Thoracic aorta (tissue), 2 donors: ENCODE measurements around the gene SCN5A. TPM values are rescaled to one million over a fixed set of nuclear protein-coding genes. Genes with fewer than 3 reads are reported as not detected.

Experiments used
- ATAC-seq: fragments of 150-250 bp; one replicate; pipeline ENCODE4 v1.8.0; 2017; ENCODE audit warnings: low read depth; ENCODE audit not compliant: insufficient number of reproducible peaks, low FRiP score
- DNase-seq: peaks from one replicate; pipeline ENCODE4 v3.0.0-alpha.2; 2020; ENCODE audit warnings: low spot score
- H3K27ac ChIP-seq, 2 donors: fragments of 200-600 bp; sonication (generic); 1 replicate in 1 of 2; 2 replicates in 1 of 2; pipeline ENCODE4 v1.5.1; 2016; ENCODE audit warnings: mild to moderate bottlenecking in 2 of 2, moderate library complexity in 2 of 2
- H3K27me3 ChIP-seq: fragments of 200-600 bp; sonication (generic); replicated peaks from 2 replicates; pipeline ENCODE4 v1.6.0; 2016; ENCODE audit warnings: mild to moderate bottlenecking; ENCODE audit not compliant: insufficient read depth
- H3K36me3 ChIP-seq: fragments of 200-600 bp; sonication (generic); one replicate; pipeline ENCODE4 v1.5.1; 2016
- H3K4me1 ChIP-seq, 2 donors: fragments of 200-600 bp; sonication (generic); 1 replicate in 1 of 2; 2 replicates in 1 of 2; pipeline versions ENCODE4 v1.5.1 to v1.6.0; 2016; ENCODE audit warnings: low read depth in 2 of 2, mild to moderate bottlenecking in 1 of 2; ENCODE audit not compliant: control insufficient read depth in 1 of 2
- H3K4me3 ChIP-seq: fragments of 200-600 bp; sonication (generic); 2 replicates; pipeline ENCODE4 v1.5.1; 2016; ENCODE audit warnings: mild to moderate bottlenecking
- H3K9me3 ChIP-seq: fragments of 200-600 bp; sonication (generic); 2 replicates; pipeline ENCODE4 v1.5.1; 2016
- total RNA-seq, 2 donors: library from RNA; depleted of rRNA; stranded (reverse); fragments of >200 nt; gene quantifications; one replicate each; pipeline versions ENCODE4 v1.1.0 to v1.2.3, GENCODE V29; 2016
- TF ChIP-seq, protein P1 (sequence below): fragments of 200-600 bp; sonication (generic); IDR thresholded peaks from one replicate; pipeline ENCODE4 v1.5.1; 2019; ENCODE audit warnings: antibody characterized with exemption

SCN5A gene
- total RNA-seq, 2 donors from 2014 or later = 5.4 to 14.4 TPM

DNA sequence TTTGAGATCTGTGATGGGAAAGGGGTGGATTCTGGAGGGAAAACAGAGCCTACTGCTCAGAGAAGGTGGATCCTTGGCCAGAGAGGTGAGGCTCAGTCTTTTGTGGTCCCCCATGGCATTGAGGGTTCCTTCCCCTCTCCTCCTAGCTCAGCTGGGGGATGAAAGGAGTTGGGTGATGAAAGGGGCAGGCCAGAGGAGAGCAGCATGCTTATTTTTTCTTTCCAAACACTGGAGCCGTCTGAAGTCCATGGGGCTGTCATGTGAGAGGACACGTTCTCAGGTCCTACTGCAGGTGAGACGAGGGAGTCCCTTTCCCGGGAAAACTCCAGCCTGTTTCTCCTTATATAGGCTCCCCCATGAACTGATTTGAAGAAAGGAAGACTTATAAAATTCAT lies 71.4 kb downstream of the SCN5A start:
- Histone ChIP-seq H3K36me3 (no peaks in the 10 kb centered on the region), H3K4me3 (no peak overlapping the region), H3K27ac (no peak overlapping the region), H3K9me3 (peaks cover 2% of the 10 kb centered on the region), H3K27me3 (no peaks in the 10 kb centered on the region), H3K4me1 (no peaks in the 10 kb centered on the region)
- ATAC-seq = no peak
- no peak for DNase-seq
- TF ChIP-seq, protein P1, sequence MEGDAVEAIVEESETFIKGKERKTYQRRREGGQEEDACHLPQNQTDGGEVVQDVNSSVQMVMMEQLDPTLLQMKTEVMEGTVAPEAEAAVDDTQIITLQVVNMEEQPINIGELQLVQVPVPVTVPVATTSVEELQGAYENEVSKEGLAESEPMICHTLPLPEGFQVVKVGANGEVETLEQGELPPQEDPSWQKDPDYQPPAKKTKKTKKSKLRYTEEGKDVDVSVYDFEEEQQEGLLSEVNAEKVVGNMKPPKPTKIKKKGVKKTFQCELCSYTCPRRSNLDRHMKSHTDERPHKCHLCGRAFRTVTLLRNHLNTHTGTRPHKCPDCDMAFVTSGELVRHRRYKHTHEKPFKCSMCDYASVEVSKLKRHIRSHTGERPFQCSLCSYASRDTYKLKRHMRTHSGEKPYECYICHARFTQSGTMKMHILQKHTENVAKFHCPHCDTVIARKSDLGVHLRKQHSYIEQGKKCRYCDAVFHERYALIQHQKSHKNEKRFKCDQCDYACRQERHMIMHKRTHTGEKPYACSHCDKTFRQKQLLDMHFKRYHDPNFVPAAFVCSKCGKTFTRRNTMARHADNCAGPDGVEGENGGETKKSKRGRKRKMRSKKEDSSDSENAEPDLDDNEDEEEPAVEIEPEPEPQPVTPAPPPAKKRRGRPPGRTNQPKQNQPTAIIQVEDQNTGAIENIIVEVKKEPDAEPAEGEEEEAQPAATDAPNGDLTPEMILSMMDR = no peak

DNA sequence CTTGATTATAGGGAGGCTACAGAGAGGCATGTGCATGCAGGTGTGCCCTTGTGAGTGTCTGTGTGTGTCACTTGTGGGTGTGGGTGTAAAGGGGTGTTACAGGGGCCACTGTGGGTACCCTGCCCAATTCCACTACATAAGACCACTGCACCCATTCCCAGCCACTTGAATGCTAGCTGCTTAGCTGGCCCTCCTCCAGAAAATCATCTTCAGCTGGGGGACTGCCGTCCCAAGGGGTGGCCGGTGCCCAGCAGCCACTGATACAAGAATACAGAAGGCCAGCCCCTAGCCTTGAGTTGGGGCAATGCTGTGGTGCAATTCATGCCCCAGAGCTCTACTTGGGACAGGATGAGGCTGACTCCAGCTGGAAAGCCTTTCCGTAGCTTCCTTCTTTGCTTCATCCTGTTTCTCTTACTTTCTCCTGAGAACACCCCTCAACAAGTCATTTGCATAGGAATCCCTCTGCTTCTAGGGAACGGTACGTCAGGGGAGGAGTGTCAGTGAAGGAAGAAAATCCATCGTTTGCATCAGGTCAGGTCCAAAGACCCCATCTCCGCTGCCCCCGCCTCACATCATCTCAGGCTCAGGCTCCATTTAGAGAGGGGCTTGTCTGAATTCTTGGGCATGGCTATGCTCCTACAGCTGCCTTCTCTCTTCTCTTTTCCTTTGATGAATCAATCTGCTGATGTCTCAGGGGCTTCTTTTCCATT lies 72.0 kb downstream of the SCN5A start:
- Histone ChIP-seq H3K9me3 (peaks cover 4% of the 10 kb centered on the region), H3K27ac (no peak overlapping the region), H3K4me1 (no peaks in the 10 kb centered on the region), H3K36me3 (no peaks in the 10 kb centered on the region), H3K27me3 (no peaks in the 10 kb centered on the region), H3K4me3 (no peak overlapping the region)
- DNase-seq = no peak
- TF ChIP-seq, protein P1 = no peak
- no peak for ATAC-seq

DNA sequence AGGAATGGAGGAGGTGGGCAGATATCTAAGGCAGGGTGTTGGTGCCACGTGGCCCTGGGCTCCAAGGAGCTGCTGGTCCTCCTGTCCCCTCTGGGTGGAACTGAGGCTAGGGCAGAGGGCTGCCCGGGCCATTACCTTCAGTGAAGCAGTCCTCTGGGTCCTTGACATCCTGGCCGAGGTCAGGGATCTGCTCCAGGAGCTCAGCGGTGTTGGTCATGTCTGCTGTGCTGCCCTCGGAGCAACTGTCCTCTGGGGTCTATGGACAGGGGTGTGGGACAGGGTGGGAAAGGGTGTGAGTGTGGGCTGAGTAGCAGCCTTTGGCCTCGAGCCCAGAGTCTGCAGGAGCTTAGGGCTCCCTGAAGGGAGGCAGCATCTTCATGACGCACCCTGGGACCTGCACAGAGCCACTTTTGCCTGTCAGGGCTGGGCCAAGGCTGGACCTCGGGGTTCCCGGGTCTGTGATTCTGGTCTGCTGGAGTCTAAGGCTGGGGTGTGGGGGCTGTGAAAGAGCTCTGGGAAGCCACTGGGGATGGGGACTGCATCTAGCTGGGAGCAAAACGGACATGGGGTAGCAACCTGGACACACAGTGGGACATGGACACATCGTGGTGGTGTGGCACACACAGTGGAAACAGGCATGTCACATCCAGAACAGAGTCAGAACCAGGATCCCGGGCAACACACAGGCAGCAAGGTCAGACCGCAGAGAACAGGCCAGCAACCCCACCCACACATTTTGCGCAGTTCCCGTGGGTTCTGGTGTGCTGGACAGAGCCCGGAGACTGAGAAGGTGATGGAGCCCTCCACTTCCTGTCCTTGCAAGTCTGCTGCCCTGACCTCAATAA lies 72.7 kb downstream of the SCN5A start:
- Histone ChIP-seq H3K9me3 (peaks cover 4% of the 10 kb centered on the region), H3K4me1 (no peaks in the 10 kb centered on the region), H3K27me3 (no peaks in the 10 kb centered on the region), H3K27ac (no peak overlapping the region), H3K4me3 (no peak overlapping the region), H3K36me3 (no peaks in the 10 kb centered on the region)
- TF ChIP-seq, protein P1 = no peak
- DNase-seq (no peak), ATAC-seq (no peak)

DNA sequence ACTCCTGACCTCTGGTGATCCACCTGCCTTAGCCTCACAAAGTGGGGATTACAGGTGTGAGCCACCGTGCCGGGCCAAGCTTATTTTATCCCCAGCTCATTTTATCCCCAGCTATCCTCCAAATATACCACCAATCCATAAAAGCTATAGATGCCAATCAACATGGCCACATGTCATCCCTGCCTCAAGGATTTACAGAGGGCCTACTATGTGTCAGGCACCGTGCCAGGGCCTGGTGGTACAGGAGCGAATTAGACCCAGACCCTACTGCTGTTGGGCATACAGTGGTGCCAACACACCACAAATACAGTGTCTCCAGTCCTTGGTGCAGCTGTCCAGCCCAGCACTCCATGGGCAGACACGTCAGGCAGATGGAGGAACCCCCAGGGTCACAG lies 73.4 kb downstream of the SCN5A start:
- Histone ChIP-seq H3K4me3 (no peak overlapping the region), H3K4me1 (no peaks in the 10 kb centered on the region), H3K9me3 (peaks cover 4% of the 10 kb centered on the region), H3K36me3 (no peaks in the 10 kb centered on the region), H3K27ac (no peak overlapping the region), H3K27me3 (no peaks in the 10 kb centered on the region)
- DNase-seq = no peak
- TF ChIP-seq, protein P1 = no peak
- ATAC-seq = no peak

DNA sequence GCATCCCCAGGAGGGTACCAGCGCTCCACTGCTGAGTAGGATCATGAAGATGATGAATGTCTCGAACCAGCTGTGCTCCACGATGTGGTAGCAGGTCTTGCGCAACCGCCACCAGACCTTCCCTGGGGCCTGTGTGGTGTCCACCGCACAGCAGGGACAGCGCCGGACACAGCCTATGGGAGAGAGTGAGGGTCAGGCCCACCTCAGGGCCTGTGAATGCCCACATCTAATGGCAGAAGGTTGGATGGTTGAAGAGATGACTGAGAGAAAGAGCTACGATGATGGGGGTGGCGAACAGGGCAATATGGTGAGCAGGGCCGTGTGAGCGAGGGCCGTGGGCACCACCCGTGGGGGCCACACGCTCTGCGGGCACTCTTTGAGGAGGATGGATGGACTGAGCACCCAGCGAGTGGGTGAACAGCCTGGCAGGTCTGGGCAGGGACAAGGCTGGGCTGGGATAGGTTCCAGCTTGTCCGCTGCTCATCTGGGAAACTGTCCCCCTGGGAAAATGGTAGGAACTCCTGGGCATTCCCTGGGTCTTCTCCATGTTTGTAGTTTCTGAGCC lies 74.1 kb downstream of the SCN5A start:
- H3K4me1 ChIP-seq = no peaks in the 10 kb centered on the region
- no peak overlapping the region for H3K4me3 ChIP-seq
- peaks cover 4% of the 10 kb centered on the region for H3K9me3 ChIP-seq
- no peak overlapping the region for H3K27ac ChIP-seq
- H3K36me3 ChIP-seq = no peaks in the 10 kb centered on the region
- ATAC-seq (no peak), DNase-seq (no peak)
- no peaks in the 10 kb centered on the region for H3K27me3 ChIP-seq
- TF ChIP-seq, protein P1 = no peak
